HG02798 (cell line): ENCODE results near the gene MAP3K20.

ENCODE experiments used
- ATAC-seq: cut with Tn5 transposase; IDR thresholded peaks from one replicate; pipeline ENCODE4 v1.9.1; 2021; ENCODE audit warnings: mild to moderate bottlenecking; ENCODE audit not compliant: unreplicated experiment, poor library complexity

Gene MAP3K20

DNA sequence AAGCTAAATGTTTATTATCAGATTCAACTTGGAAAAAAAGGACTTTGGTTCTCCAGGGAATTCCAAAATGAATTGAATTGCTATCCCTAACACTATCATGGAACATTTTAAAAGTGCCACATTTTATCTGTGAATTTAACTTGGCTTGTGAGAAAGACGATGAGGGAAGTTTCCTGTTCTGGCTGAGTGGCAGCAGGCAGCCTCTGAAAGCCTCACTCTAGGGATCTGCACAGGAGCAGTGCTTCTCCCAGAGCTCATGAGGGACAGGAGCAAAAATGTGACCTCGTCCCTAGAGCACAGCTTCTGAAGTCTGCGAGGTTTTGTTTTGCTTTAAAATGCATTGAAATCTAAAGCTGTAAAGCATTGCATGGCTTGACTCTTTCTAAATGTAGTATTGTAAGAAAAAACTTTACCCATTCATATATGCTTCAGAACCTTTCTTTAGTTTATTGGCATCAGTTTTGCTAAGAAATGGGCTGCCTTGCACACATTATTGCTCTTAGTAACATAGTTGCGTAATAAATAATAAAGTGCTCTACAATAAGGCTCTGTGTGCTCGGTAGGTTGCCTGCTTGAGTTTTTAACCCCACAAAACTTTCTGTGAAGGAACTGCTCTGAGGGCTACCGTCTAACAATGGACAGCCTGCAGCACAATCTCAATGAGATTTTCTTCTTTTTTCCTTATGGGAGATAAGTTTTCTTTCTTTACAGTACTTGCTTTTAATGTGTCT lies 142.8 kb downstream of the MAP3K20 start:
- no peak for ATAC-seq

DNA sequence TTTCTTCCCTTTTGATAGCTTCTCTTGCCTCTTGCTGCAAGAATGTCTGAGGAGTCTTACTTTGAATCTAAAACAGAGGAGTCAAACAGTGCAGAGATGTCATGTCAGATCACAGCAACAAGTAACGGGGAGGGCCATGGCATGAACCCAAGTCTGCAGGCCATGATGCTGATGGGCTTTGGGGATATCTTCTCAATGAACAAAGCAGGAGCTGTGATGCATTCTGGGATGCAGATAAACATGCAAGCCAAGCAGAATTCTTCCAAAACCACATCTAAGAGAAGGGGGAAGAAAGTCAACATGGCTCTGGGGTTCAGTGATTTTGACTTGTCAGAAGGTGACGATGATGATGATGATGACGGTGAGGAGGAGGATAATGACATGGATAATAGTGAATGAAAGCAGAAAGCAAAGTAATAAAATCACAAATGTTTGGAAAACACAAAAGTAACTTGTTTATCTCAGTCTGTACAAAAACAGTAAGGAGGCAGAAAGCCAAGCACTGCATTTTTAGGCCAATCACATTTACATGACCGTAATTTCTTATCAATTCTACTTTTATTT lies 145.6 kb downstream of the MAP3K20 start:
- no peak for ATAC-seq

DNA sequence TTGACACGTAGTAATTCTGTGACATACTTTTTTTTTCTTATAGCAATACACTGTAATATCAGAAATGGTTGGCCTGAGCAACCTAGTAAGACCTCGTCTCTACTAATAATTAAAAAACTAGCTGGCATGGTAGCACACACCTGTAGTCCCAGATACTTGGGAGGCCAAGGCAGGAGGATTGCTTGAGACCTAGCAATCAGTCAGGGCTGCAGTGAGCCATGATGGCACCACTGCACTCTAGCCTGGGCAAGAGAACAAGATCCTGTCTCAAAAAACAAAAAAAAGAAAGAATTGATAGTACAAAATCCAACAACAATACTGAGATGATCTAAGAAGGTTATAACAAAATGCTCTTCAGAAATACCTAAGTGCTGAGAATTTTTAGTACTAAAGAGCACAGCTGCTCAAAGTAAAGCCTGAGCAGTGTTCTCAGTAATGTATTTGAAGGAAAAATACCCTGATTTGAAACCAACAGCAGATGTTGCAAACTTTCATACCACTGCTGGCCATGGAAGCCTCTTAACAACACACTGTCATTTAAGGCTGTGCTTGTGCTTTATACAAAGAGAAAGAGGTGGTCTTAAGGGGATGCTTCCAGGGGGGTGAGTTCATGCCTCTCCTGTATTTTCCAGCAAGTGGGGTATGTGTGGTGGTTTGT lies 146.4 kb downstream of the MAP3K20 start:
- ATAC-seq: peak; percentile 91

DNA sequence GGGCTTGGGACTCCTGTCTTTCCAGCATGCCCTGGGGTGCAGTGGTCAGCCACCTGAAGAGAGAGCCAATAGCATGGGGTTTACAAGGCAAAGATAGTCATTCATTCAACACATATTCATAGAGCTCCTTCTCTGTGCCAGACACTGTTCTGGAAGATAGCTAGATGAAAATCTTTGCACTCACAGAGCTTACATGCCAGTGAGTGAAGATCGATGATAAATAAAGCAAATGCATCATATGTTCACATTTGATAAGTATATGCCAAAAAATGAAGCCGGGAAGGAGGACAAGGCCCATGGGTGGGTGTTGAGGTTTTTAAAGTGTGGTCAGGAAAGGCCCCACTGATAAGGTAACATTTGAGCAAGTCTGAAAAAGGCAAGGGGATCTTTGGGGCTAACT lies 148.2 kb downstream of the MAP3K20 start:
- ATAC-seq: no peak

DNA sequence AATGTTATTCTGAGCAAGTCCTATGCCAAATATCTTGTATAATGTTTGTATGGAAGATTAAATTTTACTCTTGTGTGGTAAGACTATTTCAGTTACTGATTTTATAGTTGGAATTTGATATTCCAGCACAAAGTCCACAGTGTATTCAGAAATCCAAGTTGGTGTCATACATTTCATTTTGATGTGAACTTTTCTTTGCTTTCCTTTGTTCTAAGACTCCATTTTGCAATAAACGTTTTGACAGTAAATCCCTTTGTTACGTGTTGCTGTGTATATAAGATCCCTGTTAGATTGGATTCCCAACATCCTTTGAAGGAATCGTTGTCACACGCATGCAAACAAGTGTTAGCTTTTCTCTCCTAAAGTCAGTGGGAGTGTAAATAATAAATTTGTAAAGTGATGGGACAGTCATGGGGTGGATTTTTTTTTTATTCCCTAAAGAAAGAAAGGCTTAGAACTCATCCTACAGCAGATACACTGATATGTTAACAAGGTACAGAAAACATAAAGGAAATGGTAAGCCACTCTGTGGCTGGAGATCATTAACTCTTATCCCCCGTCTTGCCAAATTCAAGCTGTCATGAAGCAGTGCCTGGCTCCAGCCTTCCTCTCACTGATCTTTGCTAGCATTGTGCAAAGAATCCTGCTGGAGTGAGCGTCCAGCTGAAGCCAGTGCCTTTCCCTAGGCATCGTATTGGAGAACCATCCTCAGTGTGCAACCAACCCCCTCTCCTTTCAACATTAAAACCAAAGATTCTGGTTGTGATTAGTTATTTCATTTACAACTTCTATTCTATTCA lies 151.5 kb downstream of the MAP3K20 start:
- ATAC-seq: no peak

DNA sequence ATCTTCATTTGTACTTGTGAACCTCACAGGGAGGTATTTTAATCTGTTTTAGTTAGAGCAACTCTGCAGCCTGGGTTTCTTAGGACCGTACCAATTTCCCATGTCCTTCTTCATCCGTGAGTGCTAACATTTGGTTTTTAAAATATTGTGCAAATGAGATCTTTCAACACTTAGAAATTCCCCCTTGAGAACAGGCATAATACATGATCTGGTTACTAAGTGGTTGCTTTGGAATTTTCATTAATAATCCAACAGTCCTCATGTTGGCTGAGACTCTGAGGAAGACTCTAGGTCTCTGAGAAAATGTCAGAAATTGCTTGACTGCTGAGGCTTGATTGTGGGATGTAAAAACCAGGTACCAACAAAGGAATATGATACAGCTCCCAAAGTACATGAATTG lies 153.4 kb downstream of the MAP3K20 start:
- ATAC-seq: no peak

DNA sequence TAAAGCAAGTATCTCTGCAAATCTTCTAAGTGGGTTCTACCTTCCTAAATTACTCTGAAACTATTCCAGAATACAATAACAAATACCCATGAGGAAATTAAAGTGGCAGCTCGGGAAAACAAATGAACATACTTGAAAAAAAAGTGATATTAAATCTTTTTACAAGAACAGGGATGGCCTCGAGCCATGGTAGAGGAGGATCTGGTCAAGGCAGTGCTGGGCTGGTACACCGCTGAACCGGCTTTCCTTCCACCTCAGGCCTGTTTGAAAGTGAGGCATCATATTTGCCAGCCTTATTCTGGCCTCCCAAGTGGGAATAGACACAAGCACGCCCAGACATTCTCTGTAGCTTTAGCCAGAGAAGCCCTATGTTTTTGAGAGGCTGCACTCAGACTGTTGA lies 154.5 kb downstream of the MAP3K20 start:
- ATAC-seq: no peak

DNA sequence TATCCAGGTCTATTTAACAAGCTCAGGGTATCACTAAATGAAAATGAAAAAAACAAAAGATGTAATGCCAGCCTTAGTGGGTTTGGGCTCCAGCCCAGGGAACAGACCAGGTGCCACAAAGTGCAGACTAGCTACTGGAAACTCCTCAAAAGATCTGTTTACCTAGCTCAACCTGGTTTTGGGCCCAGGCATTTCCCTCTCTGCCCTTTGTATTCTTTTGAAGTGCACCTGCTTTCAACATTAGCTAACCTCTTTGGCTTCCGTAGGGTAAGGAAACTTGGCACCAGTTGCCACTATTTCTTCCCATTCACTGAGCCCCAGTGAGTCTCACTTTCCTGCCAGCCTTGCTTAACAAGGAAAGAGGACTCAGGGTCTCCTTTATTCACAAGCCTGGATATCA lies 155.4 kb downstream of the MAP3K20 start:
- no peak for ATAC-seq

DNA sequence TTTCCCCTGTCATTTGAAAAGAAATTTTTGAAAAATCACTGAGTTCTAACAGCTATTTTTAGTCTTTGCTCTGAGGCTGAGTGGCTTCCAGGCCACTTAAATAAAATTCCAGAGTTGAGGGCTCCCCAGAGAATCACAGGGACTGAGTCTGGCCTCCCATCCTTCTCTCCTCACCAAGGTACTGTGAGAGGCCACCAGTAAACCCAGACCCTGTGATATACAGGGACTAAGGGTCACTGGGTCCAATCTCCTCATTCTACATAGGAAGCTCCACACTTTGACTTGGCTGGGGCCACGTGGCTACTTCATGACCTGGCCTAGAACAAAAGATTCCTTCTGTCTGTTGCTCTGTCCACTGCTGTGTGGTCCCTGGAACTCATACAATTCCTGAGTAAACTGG lies 155.8 kb downstream of the MAP3K20 start:
- no peak for ATAC-seq

DNA sequence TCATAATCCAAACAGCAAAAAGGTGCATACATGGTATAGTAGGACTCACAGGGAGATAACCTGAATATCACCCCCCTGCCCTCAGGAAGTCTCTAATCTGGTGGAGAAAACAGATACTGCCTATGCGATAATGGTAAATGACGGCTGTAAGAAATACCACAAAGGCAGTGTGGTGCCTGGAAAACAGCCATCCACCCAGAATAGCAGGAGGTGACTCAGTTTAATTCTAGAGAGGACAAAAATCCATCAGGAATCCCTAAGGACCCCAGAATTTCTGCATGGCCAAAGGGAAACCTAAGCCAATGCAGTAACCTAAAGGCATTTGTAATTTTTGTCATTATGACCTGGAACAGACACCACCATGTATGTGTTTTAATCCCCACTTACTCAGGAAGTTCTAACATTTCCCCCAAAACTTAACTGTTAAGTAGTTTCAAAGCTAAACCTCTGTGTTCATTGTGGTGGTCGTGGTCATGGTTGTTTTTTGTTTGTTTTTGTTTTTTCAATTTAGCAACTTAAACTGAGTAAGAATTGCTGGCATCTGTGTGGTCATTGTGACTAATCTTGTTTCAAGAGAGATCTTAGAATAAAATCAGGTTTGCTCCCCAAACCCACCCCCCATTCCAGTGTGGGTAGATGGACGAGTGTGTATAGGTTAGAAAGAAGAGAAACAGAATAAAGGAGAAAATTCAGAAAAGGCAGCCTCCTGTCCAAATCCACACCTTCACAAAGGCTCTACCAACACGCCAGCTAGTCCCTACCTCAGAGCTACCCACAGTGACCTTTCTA lies 157.5 kb downstream of the MAP3K20 start:
- ATAC-seq: no peak

DNA sequence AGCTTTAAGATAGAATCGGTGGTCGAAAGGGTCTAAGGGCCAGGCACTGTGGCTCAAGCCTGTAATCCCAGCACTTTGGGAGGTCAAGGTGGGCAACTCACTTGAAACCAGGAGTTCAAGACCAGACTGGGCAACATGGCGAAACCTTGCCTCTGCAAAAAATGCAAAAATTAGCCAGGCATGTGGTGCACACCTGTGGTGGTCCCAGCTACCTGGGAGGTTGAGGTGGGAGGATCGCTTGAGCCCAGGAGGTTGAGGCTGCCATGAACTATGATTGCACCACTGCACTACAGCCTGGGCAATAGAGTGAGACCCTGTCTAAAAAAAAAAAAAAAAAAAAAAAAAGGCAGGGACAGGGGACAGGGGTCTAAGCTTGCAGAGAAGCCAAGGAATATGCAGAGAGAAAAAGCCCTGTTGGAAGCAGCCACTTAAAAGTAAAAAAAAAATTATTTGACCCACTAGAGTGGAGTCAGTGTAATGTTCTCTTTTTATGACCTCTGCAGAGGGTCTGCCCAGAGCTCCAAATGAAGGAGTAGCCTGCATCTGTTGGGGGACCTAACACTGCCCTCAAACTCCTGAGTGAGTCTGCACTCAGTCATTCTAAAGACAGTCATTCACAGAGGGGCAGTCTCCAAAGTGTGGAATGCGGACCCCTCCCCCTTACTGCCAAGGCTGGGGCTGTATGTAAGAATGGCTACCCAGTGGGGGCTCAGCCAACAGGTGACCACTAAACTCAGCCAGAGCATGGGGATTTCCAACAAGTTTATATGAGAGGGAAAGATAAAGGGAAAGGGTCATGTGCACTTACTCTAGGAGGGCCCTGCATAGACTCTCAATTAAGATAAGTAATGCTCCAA lies 160.5 kb downstream of the MAP3K20 start:
- no peak for ATAC-seq

DNA sequence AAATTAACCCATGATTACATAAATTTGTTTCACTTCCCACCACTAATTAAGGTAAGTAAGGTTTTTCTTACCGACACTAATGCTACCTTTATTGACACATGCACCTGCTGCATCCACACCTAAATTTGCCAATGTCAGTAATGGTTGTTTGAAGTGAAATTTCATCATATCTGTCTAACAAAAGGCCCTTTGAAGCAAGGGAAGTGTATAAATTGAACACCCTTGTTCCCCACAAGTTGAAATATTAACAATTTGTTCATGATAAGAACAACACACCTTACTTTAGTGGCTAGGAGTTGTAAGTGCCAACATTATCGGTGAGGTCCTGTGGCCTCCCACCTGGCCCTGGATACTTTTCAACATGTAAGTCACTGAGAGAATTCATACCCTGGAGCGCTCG lies 162.7 kb downstream of the MAP3K20 start:
- ATAC-seq: no peak

DNA sequence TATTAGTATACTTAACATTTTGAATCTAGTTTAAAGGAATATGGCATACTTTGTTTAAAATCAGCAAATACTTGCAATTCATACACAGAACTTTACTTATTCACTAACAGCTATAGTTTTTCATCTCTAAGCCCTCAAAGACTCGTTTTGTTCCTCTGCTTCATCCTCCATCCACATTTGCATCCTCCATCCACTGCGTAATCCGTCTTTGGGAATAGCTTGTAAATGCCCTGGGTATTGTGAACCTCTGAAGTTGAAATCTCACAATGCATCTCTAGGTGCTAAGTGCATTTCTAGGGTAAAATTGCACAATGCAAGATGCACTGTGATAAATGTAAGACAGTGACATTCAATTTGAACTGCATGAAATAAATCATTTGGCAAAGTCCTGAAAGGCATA lies 163.2 kb downstream of the MAP3K20 start:
- ATAC-seq: no peak

DNA sequence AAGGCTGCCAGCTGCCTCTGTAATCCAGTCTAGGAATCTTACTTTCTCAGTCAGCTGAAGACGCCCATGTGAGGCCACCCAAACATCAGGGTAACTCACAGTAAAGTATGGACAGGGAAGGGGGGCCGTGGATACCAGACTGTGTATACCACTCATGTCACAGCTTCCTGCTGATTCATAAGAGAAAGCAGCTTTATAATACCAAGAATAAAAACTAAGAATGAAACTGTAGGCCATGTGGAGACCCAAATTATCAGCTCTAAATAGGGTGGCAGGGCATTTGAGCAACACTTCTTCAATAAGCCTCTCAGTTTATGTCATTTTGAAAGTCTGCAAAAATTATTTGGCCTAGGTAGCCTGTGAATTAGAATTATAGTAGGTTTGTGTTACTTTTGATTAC lies 164.0 kb downstream of the MAP3K20 start:
- peak; percentile 90 for ATAC-seq

DNA sequence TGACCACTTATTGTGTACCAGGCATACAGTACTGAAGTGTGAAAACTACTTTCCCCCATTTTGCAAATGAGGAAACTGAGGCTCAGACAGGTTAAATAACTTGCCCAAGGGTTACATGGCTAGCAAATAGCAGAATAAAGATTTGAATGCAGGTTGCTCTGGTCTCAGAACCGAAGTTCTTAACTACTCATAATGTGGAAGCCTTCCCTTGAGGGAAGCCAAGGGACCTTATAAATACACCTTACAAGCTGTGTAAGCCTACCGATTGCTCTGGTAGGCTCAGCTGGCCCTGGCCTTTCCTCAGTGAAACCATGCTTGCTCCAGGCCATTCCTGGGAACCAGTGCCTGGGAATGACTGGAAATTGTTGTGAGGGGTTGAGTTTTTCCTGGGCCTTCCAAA lies 164.4 kb downstream of the MAP3K20 start:
- peak; percentile 30 for ATAC-seq

DNA sequence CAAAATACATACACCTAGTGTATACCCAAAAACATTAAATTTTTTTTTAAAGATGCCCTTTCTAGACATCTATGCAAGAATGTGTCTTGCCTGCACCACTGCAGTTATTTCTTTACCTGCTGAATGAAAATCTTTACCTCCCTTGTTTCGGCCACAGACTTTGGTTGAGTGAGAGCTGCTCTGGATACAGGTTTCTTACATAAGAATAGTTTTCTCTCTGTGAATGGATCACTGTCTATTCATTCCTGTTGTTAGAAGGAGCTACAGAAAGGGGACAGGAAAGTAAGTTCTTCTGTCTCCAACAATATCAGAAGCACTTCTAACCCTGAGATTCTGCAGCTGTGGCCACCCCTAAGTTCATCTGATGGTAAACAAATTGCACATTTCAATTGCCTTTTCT lies 166.0 kb downstream of the MAP3K20 start:
- no peak for ATAC-seq

DNA sequence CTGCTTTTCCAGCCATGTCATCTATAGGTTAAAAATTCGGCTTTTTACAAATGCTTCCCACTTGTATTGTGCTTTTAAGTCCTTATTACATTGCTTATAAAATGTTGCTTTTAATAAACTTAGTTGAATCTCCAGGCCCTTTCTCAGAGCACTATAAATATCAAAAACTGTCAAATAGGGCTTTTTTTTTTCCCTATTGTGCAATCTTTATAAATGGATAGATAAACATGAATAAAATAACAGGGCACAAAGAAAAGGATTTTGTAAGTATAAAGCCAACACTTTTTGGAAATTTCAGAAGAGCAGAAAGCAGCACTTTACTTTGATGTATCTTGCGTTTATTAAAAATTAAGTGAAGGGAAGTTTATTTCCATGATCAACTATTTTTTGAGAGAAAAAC lies 171.5 kb downstream of the MAP3K20 start:
- no peak for ATAC-seq

DNA sequence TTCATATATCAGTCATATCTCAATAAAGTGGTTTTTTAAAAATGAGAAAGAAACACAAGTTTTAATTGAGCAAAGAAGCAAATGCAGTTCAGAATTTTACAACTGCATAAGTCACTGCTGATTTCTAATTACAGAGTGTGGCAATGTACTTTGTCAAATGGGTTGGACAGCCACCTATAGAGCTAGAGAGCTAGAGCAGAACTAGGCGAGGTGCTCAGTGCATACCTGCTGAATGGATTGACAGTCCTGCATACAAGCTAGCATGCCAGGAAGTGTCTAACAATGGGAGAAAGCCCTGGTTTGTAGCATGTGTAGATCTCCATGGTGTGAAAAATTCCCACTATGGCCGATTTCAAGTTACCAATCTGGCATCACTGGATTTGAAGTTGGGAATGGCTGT lies 172.7 kb downstream of the MAP3K20 start:
- ATAC-seq: no peak
